Hematopoietic multipotent progenitor cell treated with erythropoietin and hydrocortisone succinate and interleukin-3 and kit ligand, for 4 days (in vitro differentiated cells): ENCODE data around the gene PRKAG2.
"Not testable (repeated sequence)": the region's sequence is repeated elsewhere in the genome, so short reads cannot be mapped to it uniquely, and the experiment has no call there.

Experiments
- DNase-seq: peaks from one replicate; pipeline ENCODE4 v3.0.0-alpha.2; 2015

Gene PRKAG2

DNA sequence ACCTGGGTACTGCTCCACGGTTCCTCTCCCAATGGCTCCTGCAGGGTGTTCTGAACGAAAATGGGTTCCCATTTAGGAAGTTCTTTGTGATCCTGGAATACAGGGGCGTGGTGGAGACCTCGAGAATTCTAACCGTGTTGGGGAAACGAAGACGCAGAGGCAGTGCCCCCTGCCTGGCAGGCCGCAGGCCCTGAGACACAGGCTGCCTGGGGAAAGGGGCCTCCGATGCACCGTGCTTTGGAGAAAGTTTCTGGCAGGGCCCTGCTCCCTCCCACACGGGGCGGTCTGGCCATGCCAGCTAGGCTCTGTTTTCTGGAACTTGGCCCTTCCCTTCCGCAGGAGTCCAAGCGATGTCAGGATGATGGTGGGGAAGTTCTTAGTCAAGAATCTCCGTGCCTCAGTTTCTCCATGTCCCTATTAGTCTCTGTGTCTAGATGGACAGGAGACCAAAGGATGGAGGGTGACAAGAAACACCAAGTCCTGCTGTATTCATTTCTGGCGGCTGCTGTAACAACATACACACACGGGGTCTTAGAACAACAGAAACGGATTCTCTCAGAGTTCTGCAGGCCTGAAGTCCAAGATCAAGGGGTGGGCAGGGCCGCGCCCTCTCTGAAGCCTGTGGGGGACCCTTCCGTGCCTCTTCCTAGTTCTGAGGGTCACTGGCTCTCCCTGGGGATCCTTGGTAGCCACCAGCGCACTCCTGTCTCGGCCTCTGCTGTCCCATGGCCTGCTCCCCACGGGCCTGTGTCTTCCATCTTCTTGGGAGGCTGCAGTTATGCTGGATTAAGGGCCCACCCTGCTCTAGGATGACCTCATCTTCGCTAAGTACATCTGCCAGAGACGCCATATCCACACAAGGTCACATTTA is 27.7 kb downstream of the PRKAG2 start:
- no peak for DNase-seq

DNA sequence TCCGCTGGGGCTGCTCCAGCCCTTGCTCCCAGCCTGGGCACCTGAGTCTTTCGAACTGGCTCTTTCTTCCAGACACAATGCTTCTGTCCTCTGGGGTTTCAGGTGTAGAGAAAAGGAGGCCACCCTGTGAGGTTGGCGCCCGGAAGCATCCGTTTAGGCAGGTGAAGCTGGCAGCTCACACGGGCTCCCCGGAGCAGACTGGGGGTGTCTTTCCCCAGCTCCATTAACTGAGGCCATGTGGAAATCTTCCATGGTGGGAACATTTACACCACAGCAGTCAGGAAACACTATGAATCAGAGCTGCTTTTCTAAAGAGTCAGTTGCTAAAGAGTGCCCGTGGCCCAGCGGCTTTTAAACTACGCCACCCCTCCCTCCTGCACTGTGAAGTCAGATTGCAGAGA is 29.2 kb downstream of the PRKAG2 start:
- DNase-seq, result no peak

DNA sequence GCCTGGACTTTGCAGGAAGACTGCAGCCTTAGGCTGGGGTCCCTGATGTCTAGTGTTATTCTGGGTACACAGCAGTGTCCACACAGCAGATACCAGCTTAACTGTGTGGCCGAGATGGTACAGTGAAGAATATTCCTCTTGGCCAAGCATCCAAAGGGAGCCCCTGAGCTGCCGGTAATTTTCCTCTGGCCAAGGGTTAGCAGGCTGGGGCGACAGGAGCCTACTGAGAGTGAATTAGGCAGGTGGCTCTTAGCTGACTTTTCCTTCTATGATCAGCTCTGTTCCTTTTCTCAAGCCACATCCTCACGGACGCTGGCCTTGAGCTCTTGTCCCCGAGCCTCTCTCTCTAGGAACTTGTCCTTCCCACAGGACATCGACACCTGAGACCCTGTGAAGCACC is 29.8 kb downstream of the PRKAG2 start:
- DNase-seq, result no peak

DNA sequence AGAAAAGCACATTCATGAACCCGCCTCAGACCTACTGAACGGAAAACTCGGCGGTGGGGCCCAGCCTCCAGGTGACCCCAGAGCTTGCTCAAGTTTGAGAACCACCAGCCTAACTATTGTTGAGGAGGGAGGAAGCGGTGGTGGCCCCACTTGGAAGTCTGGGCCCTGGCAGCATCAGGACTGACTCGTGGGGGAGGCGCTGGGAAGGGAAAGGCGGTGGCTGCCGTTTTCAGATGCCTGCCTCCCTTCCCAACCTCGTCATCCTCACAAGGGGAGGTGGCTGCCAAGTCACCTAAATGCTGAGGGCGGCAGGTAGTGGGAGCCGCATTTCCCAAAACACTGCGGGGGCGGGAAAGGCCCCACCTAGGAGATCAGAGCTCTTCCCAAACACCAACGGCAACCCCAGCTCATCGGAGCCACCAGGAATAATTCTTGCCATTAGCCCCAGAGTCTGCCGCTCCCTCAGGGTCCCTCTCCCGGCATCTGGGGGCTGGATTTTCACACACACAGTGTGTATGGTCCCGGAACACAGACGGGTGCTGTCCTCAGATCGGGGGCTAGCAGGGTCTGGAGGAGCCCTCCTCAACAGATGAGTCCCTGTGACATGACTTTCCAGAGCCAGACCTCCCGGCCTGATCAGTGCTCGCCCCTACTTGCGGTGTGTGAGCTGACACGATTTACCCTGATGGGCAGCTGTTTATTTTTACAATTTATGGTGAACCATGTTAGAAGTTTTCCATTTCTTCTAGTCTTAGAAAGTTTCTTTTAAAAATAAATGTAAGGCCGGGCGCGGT is 31.3 kb downstream of the PRKAG2 start:
- no peak for DNase-seq

DNA sequence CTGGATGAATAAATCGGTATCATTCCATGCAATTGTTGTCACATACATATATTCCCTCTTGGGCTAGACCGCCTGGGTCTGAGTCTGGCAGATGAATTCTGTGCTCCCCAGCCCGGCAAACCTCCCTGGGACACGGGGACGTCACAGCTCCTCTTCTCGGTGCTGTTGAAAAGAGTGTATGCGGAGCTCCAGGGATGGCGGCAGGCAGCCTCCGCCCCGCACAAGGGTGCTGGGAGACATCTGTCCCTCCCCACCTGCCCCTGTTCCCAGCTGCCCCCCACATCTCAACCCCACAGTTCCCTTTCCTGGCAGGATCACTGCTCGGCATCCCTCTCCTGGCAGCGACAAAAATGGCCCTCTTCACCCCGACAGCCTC is 32.1 kb downstream of the PRKAG2 start:
- DNase-seq, result no peak

DNA sequence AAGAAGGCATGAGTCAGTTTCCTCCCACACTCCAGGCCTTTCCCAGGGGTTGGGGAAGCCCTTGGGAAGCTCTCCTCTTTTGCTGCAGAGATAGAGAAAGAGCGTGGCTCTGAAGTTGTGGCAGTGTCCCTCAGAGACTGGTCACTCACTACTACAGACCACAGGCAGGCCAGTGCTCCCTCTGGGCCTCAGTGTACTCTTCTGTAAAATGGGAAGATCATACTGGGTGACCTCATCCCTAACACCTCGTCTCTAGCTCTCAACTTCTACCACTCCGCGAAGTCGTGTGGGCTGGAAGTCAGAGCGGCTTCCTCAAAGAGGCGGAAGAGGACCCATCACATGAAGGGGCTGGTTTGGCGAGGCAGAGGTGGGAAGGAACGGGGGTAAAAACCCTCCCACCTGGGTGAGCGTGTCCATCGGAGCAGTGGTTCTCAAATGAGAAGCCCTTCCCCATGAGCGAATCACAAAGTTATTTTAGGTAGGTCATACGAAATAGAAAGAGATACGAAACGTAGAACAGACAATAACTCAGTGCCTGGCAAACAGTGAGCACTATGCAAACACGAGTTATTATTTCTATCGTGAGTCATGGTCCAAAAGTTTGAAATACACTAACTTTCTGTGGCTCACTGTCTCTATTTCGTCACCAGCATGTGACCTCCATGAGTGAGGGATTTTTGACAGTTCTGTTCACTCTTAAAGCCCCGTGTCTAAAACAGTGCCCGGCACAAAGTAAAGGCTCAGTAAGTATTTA is 32.7 kb downstream of the PRKAG2 start:
- no peak for DNase-seq

DNA sequence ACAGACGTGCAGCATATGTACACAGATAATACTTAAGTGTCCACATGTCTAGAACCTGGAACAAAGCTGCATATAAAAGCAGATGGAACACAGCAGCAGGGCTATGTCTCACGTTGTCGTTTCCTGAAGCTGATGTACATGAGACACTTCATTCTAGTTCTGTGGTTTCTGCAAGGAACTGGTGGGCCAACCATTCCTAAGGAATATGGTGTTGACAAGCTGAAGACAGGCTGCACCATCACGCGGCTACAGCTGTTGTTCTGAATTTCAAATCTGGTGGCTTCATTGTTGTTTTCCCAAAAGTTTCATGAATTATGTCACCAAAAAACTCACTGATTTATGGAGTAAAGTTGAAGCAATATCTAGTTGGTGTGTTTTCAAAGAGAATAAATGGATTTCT is 33.7 kb downstream of the PRKAG2 start:
- DNase-seq, result no peak

DNA sequence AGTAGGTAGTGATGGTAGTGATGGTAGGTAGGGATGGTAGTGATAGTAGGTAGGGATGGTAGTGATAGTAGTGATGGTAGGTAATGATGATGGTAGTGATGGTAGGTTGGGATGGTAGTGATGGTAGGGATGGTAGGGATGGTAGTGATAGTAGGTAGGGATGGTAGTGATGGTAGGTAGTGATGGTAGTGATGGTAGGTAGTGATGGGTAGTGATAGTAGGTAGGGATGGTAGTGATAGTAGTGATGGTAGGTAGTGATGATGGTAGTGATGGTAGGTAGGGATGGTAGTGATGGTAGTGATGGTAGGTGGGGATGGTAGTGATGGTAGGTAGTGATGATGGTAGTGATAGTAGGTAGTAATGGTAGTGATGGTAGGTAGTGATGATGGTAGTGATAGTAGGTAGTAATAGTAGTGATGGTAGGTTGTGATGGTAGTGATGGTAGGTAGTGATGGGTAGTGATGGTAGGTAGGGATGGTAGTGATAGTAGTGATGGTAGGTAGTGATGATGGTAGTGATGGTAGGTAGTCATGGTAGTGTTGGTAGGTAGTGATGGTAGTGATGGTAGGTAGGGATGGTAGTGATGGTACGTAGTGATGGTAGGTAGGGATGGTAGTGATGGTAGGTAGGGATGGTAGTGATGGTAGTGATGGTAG is 35.4 kb downstream of the PRKAG2 start:
- DNase-seq, result not testable (repeated sequence)

DNA sequence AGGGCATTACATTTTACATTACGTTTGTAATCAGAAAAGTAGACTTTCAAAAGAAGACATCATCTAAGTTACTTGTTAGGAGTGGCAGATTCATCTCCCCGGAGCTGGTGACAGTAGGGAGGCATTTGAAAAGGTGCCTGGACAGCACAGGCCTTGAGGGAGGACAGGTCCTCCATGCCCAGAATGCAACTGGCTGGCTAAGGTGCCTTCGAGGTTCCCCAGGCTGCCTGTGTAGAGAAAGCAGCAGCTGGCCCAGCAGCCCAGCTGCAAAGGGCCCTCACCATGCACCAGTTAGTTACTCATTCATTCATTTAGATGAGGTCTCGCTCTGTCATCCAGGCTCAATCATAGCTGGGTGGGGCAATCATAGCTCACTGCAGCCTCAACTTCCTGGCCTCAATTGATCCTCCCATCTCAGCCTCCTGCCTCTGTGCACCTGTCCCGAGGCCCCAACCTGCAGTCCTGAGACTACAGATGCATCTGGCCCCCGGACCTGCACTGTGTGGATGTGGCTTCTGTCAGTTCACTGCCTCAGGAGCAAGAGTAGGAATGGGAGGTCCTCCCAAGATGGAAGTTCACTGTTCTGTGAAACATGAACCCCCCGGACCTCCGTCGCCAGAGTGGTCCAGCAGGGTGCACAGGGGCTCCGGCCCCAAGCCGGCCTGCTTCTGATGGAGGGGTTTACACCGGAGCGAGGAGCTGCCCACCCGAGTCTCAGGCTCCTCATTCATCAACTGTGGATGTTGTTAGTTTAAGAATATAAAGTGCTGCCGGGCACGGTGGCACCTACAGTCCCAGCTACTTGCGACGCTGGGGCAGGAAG is 36.6 kb downstream of the PRKAG2 start:
- DNase-seq, result no peak

DNA sequence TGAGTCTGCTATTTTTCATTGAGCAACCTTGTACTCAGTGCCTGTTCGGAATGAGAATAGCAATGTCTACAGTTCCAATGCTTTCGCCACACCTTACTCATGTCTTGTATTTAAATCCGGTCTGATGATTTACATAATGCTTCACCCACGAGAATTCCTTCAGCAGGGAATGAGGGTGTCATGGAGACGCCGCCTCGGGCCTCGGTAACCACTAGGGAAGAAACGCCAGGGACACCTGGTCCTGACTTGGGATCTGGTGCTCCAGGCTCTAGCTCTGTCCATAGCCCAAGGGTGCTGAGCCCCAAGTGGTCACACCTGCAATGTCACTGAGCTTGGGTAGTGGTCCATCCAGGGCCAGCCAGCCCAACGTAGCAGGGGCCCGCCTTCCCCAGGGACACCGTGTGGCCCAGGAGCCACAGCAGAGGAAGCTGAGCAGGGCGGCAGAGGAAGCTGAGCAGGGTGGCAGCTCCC is 37.4 kb downstream of the PRKAG2 start:
- DNase-seq, result no peak

DNA sequence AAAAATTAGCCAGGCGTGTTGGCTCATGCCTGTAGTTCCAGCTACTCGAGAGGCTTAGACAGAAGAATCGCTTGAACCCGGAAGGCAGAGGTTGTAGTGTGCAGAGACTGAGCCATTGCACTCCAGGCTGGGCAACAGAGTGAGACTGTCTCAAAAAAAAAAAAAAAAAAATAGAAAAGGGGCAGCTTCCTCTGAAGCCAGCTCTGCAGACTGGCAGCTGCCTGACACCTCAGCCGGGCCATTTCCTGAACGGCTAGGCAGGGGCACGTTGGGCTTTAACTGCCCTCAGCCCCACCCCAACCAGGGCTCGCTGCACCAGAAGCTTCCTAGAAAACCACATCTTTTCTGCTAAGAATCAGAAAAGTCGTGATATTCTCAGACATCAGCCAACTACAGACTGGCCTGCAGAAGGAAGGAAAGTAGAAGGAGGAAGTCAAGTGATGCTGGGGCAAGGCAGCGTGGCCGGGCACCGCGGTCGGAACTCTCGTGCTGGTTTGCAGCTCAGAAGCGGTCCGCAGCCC is 38.0 kb downstream of the PRKAG2 start:
- DNase-seq, result peak; percentile 91

DNA sequence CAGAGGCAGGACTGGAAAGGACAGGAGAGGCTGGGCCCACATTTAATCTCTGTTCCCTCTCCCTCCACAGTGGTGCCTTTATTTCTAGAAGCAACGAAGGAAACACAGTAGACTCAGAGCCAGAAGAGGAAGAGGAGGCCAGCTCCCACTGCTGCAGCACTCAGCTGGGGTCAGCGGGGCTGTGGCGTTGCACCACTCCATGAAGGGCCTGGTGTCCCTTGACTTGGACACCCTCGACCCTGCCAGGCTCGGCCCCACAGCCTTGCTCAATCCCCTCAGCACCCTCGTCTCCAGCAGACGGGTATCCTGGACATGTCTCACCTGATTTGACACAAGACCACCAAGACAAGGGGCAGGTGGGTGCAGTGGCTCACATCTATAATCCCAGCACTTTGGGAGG is 38.8 kb downstream of the PRKAG2 start:
- DNase-seq, result no peak

DNA sequence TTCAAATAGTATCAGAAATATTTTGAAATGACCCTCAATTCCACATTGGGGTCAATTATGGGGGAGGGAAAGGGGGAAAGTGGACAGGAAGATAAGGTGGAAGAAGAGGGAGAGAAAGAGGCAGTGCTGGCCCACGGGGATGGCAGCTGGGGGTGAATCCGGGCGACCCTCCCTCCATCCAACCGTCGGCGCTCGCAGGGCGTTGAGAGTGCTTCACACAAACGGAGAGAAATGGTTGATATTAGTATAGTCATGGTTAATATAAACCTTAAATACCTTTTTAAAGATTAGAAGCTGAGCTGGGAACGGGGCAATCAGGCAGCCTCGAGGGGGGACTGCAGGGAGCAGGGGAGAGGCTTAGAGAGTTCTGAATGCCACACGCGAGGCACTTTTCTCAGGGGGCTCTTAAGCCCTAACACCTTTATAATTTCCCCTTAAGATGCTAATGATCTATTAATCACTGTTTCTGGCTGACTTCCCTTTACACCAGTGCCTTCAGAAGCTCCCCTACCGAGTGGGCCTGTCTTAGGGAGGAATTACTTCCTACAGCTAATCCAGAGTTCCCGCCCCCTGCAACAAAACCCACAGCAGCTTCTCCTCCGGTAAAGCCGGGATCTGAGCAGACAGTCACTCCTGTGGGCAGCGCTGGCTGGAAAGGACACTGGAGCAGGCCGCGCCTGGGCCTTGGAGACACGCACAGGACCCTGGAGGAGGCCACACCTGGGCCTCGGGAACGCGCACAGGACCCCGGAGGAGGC is 39.5 kb downstream of the PRKAG2 start:
- DNase-seq, result no peak

DNA sequence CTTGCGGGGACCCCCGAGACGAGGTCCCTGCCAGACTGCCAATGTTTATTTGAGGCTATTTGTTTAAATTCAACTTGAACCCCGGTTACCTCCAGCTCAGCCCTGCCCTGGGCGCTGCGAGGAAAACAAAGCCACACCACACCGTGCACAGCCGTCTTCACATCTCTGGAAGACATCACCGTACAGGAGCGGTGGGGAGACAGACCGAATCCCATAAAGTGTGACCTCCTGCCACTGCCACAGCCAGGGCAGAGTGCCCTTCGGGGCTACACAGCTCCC is 40.0 kb downstream of the PRKAG2 start:
- no peak for DNase-seq

DNA sequence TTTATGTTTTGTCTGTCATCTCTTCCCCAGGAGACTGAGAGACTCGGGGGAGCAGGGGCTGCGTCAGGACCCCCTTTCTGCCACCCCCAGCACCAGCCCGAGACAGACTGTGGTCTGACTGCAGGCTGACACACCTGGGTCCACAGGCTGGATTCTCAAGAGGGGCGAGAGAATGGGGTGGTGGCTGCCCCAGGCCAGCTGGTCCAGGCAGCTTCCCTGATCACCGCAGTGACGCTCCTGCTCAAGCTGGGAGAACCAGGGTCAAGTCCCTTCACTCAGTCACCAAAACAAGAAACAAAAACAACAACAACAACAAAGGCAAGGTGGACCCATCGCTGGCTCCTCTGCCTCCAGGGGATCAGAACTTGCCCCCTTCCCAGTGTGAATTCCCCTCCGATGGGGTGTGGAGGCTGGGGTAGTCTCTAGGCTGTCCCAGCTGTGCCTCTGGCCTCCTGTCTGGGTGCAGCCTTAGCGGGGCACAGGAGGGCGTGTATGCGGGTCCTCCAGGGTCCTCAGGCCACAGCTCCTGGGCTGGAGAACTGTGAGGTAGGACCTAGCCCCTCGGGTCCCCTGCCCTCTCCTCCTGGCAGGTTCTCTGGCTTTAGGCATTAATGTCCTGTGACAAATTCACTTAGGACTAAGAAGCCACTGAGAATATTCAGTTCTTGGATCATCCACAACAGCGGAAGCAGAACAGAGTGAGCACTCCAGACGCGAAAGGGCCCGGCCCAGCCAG is 40.6 kb downstream of the PRKAG2 start:
- DNase-seq, result no peak

DNA sequence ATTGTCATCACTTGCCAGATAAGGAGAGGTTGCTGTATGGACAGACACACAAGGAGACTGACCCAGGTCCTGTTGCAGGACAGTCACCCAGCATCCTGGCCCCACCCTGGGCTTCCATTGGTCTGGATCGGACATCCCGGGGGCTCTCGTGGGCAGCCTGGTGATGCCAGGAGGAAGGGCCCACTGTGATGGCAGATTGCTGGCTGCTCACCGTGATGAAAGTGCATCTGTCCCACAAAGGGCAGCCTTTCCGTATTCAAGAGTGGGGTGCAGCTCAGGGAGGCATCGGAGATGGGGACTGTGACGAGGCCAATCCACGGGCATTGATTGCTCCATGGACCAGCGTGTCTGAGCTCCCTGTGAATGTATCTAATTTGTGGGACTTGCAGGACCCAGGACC is 41.3 kb downstream of the PRKAG2 start:
- DNase-seq, result no peak

DNA sequence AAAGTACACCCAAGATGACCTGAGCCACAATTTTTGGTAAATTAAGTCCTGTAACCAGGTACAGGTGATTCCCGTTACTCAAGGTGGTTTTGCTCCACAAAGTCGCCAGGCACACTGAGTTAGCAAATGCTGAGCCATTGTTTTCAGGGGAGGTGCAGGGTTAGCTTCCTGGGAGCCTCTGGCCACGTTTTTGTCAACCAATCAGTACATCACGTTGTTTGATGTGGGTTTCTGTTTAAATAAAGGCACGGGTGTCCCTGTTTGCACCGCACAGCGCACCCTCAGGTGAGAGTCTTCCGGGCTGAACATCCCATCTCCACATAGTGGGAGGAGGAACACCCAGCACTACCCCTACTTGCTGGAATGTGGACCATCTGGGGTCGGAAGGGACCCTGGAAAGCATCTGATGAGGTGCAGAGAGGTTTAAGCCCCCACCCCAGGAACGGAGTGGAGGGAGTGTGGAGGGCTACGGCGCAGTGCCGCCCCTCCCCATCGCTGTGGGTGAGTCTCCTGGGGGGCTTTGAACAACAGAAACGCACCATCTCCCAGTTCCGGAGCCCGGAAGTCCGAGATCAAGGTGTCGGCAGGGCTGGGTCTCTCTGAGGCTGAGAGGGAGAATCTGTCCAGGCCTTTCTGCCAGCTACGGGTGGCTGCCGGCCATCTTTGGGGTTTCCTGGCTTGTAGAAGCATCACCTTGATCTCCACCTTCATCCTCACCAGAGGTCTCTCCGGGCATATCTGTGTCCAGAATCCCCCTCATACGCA is 42.5 kb downstream of the PRKAG2 start:
- DNase-seq, result no peak

DNA sequence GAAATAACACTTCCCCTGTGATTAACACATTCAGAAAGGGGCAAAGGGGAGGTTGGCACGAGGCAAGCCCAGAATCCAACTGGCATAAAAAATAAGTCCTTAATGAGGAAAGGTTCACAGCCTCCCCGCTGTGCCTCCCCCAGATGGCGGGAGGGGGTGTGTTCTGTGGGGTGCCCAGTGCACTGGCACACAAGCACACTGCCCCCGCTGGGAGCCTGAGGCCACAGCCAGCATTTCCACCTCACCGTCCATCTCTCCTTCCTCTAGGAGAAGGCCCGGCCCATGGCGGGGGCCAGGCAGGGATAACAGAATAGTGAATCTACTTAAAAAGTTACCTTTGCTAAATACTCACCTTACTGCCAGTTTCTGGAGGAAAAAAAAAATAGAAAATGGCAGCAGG is 43.2 kb downstream of the PRKAG2 start:
- DNase-seq, result peak; percentile 18

DNA sequence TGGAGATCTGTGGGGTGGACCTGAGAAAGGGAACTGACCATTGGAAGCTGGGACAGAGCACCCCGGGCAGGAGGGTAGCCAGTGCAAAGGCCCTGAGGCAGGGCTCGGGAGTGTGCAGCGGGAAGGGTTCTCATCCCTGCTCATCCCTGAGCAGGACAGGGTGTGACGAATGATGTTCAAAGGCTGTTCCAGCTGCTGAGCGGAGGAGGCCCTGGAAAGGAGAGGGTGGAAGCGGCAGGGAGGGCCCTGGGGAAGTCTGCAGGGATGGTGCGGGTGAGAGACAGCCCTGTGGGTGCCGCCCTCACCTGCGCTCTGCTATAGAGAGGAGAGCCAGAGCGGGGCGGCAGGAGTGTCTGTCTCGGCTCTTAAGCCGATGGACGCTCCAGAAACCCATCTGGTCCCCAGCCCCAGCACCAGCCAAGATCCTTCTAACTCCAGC is 43.7 kb downstream of the PRKAG2 start:
- no peak for DNase-seq

DNA sequence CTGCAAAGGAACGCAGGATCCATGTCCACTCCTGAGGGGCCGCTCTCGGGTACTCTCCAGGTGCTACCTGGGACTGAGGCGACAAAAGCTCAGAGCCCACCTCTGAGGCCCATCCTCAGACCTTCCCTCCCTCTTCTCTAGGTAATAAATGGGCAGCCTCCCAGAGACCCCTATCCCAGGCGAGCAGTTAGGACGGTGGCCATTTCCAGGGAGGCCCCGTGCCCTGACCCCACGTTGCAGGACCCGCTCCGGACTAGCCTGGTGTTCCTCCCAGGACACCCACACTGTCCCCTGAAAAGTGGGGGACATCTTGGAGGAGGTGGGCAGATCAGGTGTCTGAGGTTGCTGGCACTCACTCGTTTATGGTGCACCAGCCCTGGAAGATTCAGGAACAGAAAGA is 44.3 kb downstream of the PRKAG2 start:
- DNase-seq, result no peak
